Natural killer cell (primary cell): ENCODE measurements around the gene FZD7. TPM values are rescaled to one million over a fixed set of nuclear protein-coding genes. Genes with fewer than 3 reads are reported as not detected.

ENCODE experiments used
- ATAC-seq, 3 donors: fragments of 150-1000 bp in 2 of 3; fragments of 200-7000 bp in 1 of 3; cut with Tn5 transposase; 1 replicate in 1 of 3; 2 replicates in 2 of 3; pipeline ENCODE4 v1.10.0; 2021; ENCODE audit warnings: mild to moderate bottlenecking in 2 of 3, moderate library complexity in 2 of 3
- DNase-seq, 2 donors: peaks; one replicate each; pipeline versions ENCODE4 v3.0.0 to v3.0.0-alpha.2; 2013 to 2021; ENCODE audit warnings: mixed read lengths in 1 of 2
- H3K27ac ChIP-seq: one replicate; pipeline ENCODE4 v1.5.1; 2013; ENCODE audit warnings: mild to moderate bottlenecking, low read length
- H3K27me3 ChIP-seq: one replicate; pipeline ENCODE4 v1.6.1; 2013; ENCODE audit warnings: low read length; ENCODE audit not compliant: control insufficient read depth, insufficient read depth
- H3K36me3 ChIP-seq: one replicate; pipeline ENCODE4 v1.6.1; 2013; ENCODE audit warnings: low read length; ENCODE audit not compliant: control insufficient read depth, insufficient read depth
- H3K4me1 ChIP-seq: one replicate; pipeline ENCODE4 v1.6.1; 2013; ENCODE audit warnings: low read length; ENCODE audit not compliant: control insufficient read depth, insufficient read depth
- H3K4me3 ChIP-seq: one replicate; pipeline ENCODE4 v1.5.1; 2013; ENCODE audit warnings: low read length
- H3K9me3 ChIP-seq: one replicate; pipeline ENCODE4 v1.6.1; 2013; ENCODE audit warnings: low read length; ENCODE audit not compliant: control insufficient read depth, insufficient read depth
- H3K27ac Mint-ChIP-seq, 2 donors: one replicate each; pipeline ENCODE4 v1.8.0; 2022; ENCODE audit warnings: mild to moderate bottlenecking in 2 of 2, mixed read lengths in 2 of 2, moderate library complexity in 1 of 2
- H3K27me3 Mint-ChIP-seq, 2 donors: one replicate each; pipeline ENCODE4 v1.8.0; 2022; ENCODE audit warnings: low read depth in 2 of 2, mixed read lengths in 2 of 2
- H3K36me3 Mint-ChIP-seq: one replicate; pipeline ENCODE4 v1.8.0; 2022; ENCODE audit warnings: mixed read lengths
- H3K4me1 Mint-ChIP-seq, 2 donors: one replicate each; pipeline ENCODE4 v1.8.0; 2022; ENCODE audit warnings: mixed read lengths in 2 of 2
- H3K4me3 Mint-ChIP-seq: one replicate; pipeline ENCODE4 v1.8.0; 2022; ENCODE audit warnings: mild to moderate bottlenecking, moderate library complexity, mixed read lengths
- H3K9me3 Mint-ChIP-seq, 2 donors: one replicate each; pipeline ENCODE4 v1.8.0; 2022; ENCODE audit warnings: mixed read lengths in 2 of 2
- CTCF ChIP-seq: fragments of 200-600 bp; IDR thresholded peaks from one replicate; pipeline ENCODE4 v1.8.0; 2022; ENCODE audit warnings: antibody characterized with exemption
- WGBS: methylation state at CpG from one replicate; pipeline ENCODE4 v1.1.7; 2013; ENCODE audit warnings: missing lambda C conversion rate; ENCODE audit not compliant: insufficient coverage; 5-methylcytosine and 5-hydroxymethylcytosine counted together
- intact Hi-C: fragments of 100-400 bp; cut with micrococcal nuclease; formaldehyde crosslinking; loops from one replicate; pipeline ENCODE4 v1.14.2; 2022
- total RNA-seq, 4 donors: library from RNA; stranded (reverse); fragments of 120-200 nt in 1 of 4; gene quantifications; one replicate each; pipeline versions ENCODE4 v1.2.3 to v1.2.4, GENCODE V29; 2013 to 2022

FZD7 gene
- total RNA-seq, 3 donors from 2014 or later (not counting 1 experiment from before 2014, with no cell fraction given): 0.27 to 1.6 TPM; not detected in 1

- no peak for ATAC-seq
- peaks cover 11 to 38% of the 10 kb centered on the region in 2 donors for H3K27me3 Mint-ChIP-seq
- intact Hi-C loops: no loop called here
- WGBS: 94% methylated on average over 4 of the region's 5 CpGs
- no peak overlapping the region for H3K4me3 Mint-ChIP-seq
- no peak overlapping the region for H3K27ac Mint-ChIP-seq
- Histone ChIP-seq H3K9me3 (no peaks in the 10 kb centered on the region), H3K4me1 (no peaks in the 10 kb centered on the region), H3K27me3 (no peaks in the 10 kb centered on the region), H3K4me3 (no peak overlapping the region), H3K36me3 (no peaks in the 10 kb centered on the region), H3K27ac (no peak overlapping the region)
- no peak for TF ChIP-seq CTCF
- DNase-seq: no peak
- no peaks in the 10 kb centered on the region for H3K4me1 Mint-ChIP-seq
- no peaks in the 10 kb centered on the region for H3K9me3 Mint-ChIP-seq
- no peaks in the 10 kb centered on the region for H3K36me3 Mint-ChIP-seq
Measured at GRCh38 chr2:202016579-202017227, 17.0 kb upstream of the FZD7 start.

- Histone ChIP-seq H3K36me3 (no peaks in the 10 kb centered on the region), H3K4me3 (no peak overlapping the region), H3K27ac (no peak overlapping the region), H3K4me1 (no peaks in the 10 kb centered on the region), H3K27me3 (no peaks in the 10 kb centered on the region), H3K9me3 (no peaks in the 10 kb centered on the region)
- H3K9me3 Mint-ChIP-seq: no peaks in the 10 kb centered on the region
- DNase-seq: no peak
- ATAC-seq: no peak
- intact Hi-C loops: no loop called here
- H3K4me3 Mint-ChIP-seq: no peak overlapping the region
- H3K27me3 Mint-ChIP-seq: peaks cover 7 to 26% of the 10 kb centered on the region in 2 donors
- no peak for TF ChIP-seq CTCF
- no peaks in the 10 kb centered on the region for H3K36me3 Mint-ChIP-seq
- no peak overlapping the region for H3K27ac Mint-ChIP-seq
- no peaks in the 10 kb centered on the region for H3K4me1 Mint-ChIP-seq
Measured at GRCh38 chr2:202017940-202018339, 15.7 kb upstream of the FZD7 start.

DNA sequence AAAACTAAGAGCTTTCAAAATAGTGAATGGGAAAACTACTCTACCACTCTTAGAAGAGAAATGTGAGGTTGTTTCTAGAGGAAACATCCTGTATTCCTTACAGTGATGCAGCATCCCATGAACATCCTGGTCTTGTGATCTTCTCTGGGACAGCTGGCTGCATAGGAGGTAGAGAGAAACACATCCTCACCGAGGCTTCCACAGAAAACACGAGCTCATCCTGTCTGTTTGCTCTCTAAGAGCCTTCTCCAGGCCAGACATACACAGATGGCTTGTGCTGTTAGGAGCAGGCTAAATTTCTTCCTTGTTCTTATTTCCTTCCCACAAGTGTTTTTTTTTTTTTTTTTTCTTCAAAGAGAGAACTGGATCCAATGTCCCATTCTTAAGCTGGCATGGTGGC, 14.7 kb upstream of the FZD7 start:
- H3K27me3 Mint-ChIP-seq: peaks cover 7 to 17% of the 10 kb centered on the region in 2 donors
- Histone ChIP-seq H3K4me3 (no peak overlapping the region), H3K36me3 (no peaks in the 10 kb centered on the region), H3K27me3 (no peaks in the 10 kb centered on the region), H3K27ac (no peak overlapping the region), H3K4me1 (no peaks in the 10 kb centered on the region), H3K9me3 (no peaks in the 10 kb centered on the region)
- H3K36me3 Mint-ChIP-seq: no peaks in the 10 kb centered on the region
- no peaks in the 10 kb centered on the region for H3K9me3 Mint-ChIP-seq
- no peak for TF ChIP-seq CTCF
- H3K4me3 Mint-ChIP-seq: no peak overlapping the region
- ATAC-seq: no peak
- no peak for DNase-seq
- 45% methylated on average over 2 of the region's 2 CpGs for WGBS
- intact Hi-C loops: no loop called here
- H3K4me1 Mint-ChIP-seq: no peaks in the 10 kb centered on the region
- no peak overlapping the region for H3K27ac Mint-ChIP-seq
